LNCAP (cell line): Measurements from ENCODE around the gene CCDC6.

Source experiments
- TF ChIP-seq, protein P1 (sequence below): fragments of 450-650 bp; IDR thresholded peaks from 2 replicates; pipeline ENCODE4 v1.5.1; 2017; ENCODE audit warnings: mild to moderate bottlenecking

CCDC6 gene

DNA sequence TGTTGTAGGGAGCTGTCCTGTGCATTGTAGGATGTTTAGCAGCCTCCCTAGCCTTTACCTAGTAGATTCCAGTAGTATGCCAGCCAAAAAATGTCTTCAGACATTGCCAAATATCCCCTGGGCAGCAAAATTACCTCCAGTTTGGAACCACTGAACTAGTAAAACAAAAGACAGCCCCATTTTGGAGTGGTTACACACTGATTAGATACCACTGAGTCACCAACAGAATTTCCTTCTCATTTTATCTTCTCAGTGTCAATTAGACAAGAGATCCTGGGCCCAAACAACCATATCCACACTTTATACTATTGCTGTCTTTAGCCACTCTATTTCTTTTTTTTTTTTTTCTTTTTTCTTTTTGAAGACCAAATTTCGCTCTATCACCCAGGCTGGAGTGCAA, 3.5 kb upstream of the CCDC6 start:
- TF ChIP-seq, protein P1, sequence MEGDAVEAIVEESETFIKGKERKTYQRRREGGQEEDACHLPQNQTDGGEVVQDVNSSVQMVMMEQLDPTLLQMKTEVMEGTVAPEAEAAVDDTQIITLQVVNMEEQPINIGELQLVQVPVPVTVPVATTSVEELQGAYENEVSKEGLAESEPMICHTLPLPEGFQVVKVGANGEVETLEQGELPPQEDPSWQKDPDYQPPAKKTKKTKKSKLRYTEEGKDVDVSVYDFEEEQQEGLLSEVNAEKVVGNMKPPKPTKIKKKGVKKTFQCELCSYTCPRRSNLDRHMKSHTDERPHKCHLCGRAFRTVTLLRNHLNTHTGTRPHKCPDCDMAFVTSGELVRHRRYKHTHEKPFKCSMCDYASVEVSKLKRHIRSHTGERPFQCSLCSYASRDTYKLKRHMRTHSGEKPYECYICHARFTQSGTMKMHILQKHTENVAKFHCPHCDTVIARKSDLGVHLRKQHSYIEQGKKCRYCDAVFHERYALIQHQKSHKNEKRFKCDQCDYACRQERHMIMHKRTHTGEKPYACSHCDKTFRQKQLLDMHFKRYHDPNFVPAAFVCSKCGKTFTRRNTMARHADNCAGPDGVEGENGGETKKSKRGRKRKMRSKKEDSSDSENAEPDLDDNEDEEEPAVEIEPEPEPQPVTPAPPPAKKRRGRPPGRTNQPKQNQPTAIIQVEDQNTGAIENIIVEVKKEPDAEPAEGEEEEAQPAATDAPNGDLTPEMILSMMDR: no peak

DNA sequence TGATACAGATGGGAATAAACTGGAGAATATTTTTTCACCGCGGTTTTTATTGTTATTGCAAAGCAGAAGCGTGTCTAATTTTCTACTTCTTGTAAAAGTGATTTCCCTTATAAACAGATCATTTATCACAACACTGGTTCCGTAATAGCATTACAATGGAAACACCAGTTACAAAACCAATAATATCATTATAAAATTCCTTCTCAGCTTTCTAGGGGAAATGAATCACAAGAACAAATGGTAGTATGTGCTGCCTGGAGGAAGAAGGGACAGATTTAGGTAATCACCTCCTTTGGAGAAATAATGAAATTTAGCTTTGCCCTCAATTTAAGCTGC, 2.4 kb upstream of the CCDC6 start:
- TF ChIP-seq, protein P1: no peak

DNA sequence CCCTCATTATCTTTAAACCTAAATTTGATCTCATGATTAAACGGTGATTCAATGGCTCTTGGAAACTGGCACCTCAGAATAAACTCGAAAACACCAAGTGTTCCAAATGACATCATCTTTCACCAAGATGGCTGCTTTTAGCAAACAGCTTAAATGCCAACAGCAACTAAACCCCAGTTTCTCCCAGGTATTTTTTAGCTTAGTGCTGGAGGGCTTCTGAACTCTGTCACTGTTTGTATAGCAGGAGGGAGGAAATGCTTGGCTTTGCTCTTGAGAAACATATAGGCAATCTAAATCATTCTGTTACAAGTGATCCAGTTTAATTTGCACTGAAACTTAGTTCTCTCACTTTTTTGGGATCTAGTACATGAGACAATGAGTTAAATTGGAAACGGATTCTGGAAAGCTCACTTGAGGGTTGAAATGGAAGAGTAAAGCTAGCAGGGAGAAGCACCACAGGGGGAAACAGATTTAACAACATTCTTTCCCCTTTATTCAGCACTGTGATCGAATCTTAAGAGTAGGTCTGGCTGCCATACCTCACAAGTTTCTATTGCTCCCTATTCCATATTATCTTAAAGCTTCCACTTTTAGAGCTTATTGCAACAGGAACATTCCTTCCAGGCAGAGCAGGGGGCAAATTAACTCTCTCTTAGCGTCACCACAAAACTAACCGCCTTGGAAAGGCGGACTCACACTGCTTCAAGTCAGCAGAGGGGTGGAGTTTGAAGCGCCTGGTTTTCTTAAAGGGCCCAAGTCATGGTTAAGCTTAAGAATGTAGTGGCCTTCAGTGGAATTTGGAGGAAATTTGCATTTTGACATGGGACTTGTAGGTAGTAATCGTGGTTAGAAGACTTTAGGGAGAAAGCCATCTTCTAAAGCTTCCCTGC, 1.8 kb upstream of the CCDC6 start:
- TF ChIP-seq, protein P1: no peak

DNA sequence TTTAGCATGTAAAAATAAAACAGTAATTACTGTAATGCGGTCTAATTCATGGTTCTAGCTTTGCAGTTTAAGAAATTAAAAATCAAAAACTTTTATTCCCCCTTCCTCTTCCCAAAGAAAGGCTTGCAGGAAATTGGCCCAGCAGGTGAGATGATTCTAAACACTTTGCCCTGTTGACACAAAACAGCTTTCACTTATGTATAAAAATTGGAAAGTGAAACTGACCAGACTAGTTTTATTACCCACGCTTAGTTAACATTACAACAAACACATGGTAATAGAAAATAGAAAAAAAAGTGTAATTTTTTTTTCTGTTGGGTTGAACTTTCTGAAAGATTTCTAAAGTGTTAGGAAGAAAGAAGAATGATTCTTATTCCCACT, 1.2 kb upstream of the CCDC6 start:
- TF ChIP-seq, protein P1: no peak

DNA sequence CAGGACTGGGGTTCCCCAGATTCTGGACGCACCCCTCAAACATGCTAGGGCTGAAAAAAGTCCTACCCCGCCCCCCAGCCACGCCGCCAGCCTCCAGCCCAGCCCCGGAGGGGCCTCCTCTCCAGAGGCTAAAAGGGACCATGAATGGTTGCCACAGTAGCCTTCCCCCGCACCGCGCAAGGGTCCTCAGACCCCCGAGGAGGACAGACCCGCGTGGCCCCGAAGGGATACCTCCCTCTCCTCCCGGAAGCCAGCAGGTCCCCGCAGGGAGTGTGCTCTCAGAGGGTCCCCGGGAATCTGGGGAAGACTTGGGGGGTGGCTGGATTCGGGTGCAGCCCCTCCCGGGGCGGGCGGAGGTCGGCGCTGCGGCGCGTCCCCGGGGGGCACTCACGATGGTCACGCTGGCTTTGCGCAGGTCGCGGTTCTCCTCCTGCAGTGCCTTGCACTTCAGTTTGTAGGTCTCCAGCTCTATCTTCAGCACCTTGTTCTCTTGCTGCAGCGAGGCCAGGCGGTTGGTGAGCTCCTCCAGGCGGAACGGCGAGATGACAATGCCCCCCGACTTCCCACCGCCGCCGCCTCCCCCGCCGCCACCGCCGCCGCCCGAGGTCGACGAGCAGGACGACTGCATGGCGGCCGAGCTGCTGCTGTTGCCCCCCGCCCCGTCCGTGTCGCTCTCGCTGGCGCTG, 482 bp downstream of the CCDC6 start:
- TF ChIP-seq, protein P1: no peak

DNA sequence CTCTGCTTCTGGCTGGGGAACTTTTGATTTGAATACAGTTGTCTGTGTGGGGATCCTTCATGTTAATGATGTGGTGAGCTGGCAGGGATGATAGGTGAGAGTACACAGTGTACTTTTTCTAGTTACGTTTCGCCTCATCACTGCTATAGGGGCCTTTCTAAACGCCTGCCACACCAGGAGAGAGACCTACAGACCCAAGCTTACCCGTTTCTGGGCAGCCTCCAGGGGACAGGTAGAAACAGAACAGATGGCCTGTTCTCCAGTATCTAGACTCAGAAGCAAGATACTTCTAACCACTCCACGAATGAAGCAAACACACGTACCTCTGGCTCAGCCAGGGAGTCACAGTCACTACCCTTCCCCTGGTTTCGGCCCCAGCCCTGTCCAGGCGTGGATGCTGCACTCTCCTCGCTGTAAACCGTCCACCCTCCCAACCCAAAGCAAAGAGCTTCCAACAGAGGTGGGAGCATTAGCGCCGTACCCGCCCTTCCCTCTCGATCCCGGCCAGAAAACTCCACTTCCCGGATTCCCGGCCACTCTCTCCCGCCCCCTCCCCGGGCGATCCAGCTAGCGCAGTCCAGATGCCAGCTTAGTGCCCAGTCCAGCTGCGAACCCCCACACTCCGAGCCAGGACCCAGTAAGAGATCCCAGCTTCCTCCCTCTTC, 1.2 kb downstream of the CCDC6 start:
- TF ChIP-seq, protein P1: no peak

DNA sequence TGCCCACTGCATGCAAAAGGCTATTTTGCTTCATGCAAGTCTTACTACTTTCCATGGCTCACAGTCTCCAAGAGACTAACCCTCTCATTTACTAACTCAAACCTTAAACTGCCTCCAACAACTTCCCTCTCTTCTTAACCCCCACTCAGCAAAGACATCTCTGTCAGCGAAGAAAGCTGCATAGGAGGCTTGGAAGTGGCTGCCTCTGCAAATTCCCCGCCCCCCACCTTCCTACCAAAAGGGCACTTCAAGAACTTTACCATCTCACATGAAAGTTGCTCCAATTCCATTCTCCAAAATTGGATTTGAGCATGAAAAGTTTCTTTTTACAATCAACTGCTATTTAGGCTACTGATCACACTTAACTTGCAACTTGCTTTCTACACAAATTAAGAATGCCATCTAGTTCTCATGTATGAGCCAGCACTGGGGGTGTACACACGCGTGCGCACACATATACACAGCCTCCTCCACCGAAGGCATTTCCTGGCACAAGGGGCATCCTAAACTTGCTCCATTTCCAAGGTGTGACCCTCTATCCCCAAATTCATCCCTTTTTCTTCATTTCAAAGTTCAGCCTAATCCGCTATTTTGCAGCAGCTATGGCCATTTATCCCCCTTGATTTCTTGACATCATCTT, 1.8 kb downstream of the CCDC6 start:
- TF ChIP-seq, protein P1: no peak
